Measurements from ENCODE around the gene ASB4.

Gene ASB4, protein sequence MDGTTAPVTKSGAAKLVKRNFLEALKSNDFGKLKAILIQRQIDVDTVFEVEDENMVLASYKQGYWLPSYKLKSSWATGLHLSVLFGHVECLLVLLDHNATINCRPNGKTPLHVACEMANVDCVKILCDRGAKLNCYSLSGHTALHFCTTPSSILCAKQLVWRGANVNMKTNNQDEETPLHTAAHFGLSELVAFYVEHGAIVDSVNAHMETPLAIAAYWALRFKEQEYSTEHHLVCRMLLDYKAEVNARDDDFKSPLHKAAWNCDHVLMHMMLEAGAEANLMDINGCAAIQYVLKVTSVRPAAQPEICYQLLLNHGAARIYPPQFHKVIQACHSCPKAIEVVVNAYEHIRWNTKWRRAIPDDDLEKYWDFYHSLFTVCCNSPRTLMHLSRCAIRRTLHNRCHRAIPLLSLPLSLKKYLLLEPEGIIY

GRCh38 chr7:95485391-95486123, at the start of gene ASB4:
TSS of gene ASB4 (plus strand) at chr7:95485943. CDS start at chr7:95485972, 29 bp downstream.
- TF ChIP-seq CTCF (IDR thresholded peaks at IDR 0.05), result no peak

DNA sequence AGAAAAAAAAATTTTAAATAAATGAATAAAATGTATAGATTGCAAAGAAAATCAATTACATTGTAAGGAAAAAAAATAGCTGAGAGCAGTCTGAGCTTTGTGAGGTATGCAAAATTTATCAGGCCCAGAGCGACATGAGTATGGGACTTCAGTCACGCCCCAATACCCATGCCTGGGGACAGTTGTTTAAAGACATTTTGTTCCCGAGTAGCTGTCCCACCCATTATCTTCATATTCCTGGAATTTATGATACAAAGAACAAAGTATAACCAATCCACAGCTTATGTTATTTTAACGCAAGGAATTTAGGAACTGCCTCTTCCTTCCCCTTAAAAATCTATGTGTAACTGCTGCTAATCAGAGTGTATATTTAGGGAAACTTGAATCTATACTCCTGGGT, 49.3 kb upstream of the ASB4 start:
- no peak for TF ChIP-seq CTCF (IDR thresholded peaks at IDR 0.05)

- TF ChIP-seq CTCF (IDR thresholded peaks at IDR 0.05), result no peak
Observed at GRCh38 chr7:95440394-95441038, 45.2 kb upstream of the ASB4 start.

DNA sequence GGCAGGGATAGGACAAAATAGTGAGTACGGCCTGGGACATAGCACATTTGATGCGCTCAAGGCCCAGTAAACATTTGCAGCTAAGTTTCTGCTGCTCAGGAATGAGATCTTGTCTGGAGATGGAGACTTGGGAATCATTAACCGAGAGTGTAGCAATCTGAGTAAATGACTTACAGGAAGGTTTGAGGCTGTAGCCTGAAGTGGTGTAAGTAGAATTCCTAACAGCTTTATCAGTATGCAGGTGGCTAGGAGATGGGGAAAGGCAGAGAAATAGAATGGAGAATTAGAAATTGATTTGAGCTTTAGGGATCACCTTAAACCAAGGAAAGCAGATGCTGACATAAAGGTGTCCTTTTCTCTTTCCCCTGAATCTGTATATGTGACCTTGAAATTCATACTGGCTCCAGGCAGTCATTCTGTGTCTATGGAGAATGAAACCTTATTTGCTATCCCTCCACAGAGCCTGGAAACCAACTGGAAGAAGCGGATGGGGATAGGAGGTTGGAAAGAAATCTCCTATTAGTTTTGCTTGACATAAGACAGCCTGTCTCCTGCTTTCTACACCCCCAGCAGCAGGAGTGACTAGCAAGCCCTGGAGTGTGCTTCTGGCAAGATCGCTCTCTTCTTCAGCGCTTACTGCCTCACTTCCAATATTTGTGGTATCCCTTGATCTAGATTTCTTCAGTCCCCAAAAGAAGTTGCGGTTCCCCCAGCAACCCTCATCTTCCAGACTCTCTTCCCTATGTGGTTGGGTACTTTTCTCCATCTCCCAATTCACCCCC, 44.5 kb upstream of the ASB4 start:
- no peak for TF ChIP-seq CTCF (IDR thresholded peaks at IDR 0.05)

- TF ChIP-seq CTCF (IDR thresholded peaks at IDR 0.05), result no peak
Observed at GRCh38 chr7:95444796-95445195, 40.9 kb upstream of the ASB4 start.

DNA sequence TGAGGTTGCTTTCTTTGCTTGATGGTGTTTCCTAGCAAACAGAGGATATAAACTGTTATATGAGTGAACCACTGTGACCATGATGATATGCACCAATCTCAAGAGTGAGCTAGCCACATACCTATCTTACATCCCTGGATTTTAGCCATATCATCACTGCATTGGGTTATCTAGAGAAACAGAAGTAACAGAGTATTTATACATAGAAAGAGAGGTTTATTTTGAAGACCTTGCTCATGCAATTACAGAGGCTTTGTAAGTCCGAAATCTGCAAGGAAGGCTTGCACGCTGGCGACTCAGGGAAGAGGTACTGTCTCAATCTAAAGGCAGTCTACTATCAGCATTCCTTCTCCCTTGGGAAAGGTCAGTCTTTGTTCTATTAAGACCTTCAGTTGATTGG, 39.1 kb upstream of the ASB4 start:
- no peak for TF ChIP-seq CTCF (IDR thresholded peaks at IDR 0.05)

Measured in LNCAP (cell line).